GM19238 (cell line): ENCODE measurements around the gene FAM236B.
"Not testable (repeated sequence)": the region's sequence is repeated elsewhere in the genome, so short reads cannot be mapped to it uniquely, and the experiment has no call there.

ENCODE experiments used
- DNase-seq: peaks from one replicate; pipeline ENCODE4 v3.0.0; 2011; ENCODE audit warnings: low spot score; ENCODE audit not compliant: insufficient read length

Gene FAM236B

DNA sequence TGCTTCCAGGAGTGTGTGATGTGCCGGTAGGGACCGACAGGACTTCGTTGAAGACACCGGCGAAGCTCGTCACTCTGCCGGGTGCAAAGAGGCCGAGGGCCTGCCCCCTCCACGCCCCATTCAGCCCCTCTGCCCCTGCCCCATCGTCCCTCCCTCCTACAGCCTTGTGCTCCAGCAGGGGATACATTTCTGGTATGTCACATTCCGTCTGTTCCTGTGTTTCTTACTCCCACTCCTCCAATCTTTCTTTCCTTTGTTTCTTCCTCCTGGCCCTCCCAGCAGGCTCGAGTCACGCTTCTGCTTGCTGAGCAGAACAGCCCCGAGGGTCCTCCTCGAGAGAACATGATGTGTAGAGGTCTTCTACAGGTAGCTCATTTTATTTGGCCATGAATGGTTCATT, at the start of gene FAM236B:
FAM236B (minus strand) TSS at position 101 of the 400 bp plus-strand sequence; CDS start at position 1, 100 bp downstream.
- DNase-seq, result not testable (repeated sequence)

DNA sequence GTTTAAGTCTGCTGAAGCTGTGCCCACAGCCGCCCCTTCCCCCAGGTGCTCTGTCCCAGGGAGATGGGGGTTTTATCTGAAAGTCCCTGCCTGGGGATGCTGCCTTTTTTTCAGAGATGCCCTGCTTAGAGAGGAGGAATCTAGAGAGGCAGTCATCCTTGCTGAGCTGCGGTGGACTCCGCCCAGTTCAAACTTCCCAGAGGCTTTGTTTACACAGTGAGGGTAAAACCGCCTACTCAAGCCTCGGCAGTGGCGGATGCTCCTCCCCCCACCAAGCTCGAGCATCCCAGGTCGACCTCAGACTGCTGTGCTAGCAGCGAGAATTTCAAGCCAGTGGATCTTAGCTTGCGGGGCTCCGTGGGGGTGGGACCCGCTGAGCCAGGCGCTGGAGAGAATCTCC, 48.2 kb upstream of the FAM236B start:
- DNase-seq, result not testable (repeated sequence)

DNA sequence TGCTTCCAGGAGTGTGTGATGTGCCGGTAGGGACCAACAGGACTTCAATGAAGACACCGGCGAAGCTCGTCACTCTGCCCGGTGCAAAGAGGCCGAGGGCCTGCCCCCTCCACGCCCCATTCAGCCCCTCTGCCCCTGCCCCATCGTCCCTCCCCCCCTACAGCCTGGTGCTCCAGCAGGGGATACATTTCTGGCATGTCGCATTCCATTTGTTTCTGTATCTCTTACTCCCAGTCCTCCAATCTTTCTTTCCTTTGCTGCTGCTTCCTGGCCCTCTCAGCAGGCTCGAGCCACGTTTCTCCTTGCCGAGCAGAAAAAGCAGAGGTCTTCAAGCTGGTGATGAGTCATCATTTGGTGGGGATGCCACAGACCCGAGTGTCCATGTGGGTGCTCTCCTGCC, 25.6 kb upstream of the FAM236B start, which contains the start of gene FAM236D:
FAM236D (minus strand) TSS at position 101 of the 400 bp plus-strand sequence; CDS start at position 1, 100 bp downstream.
- DNase-seq, result not testable (repeated sequence)

- not testable (repeated sequence) for DNase-seq
These were observed 7.9 kb upstream of the FAM236B start for GRCh38 chrX:72790390-72790789.

GRCh38 chrX:72788142-72788541, 5.7 kb upstream of the FAM236B start:
- not testable (repeated sequence) for DNase-seq

DNA sequence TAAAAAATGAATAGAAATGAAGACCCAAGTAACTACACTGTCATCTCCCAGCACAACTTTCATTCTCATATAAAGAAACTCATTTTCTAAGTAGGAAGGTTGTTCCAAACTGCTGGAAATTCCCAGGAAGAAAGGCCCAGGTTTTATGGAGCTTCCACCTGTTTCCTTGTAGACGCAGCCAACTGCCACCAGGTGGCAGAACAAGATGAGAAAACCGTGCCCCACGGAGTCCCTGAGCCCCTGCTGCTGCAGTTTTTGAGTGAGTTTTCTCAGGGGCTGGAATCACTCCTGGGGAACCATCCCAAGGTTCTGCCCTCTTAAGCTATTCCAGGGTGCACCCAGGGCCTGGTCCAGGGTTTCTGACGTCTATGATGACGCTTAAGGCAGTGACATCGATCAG, 1.5 kb upstream of the FAM236B start:
- DNase-seq, result not testable (repeated sequence)

- DNase-seq, result not testable (repeated sequence)
These were observed 991 bp upstream of the FAM236B start for GRCh38 chrX:72783365-72783936.

DNA sequence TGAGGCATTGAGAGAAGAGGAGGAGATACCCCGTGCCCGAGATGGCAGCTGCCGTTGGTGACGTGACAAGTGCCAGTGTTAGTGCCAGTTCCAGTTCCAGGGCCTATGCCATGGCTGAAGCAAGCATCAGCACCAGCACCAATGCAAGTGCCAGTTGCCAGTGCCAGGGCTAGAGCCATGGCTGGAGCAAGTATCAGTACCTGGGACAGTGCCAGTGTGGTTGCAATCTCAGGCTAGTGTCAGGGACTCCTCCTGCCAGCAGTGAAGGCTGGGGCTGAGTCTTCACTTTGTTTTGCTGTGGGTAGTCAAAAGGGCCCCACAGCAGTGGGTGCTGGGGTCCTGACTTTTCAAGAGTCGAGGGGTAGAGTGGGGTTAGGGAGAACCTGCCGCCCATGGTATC, 4.3 kb downstream of the FAM236B start:
- not testable (repeated sequence) for DNase-seq

- DNase-seq, result not testable (repeated sequence)
These were observed 5.0 kb downstream of the FAM236B start for GRCh38 chrX:72777467-72777790.

- DNase-seq, result not testable (repeated sequence)
These were observed 5.6 kb downstream of the FAM236B start, which contains the start of gene DMRTC1B for GRCh38 chrX:72776653-72777466. DMRTC1B (plus strand) TSS chrX:72776890; CDS start chrX:72845136, 68,246 bp downstream.

- DNase-seq, result not testable (repeated sequence)
These were observed 22.0 kb downstream of the FAM236B start for GRCh38 chrX:72760454-72760853.

DNA sequence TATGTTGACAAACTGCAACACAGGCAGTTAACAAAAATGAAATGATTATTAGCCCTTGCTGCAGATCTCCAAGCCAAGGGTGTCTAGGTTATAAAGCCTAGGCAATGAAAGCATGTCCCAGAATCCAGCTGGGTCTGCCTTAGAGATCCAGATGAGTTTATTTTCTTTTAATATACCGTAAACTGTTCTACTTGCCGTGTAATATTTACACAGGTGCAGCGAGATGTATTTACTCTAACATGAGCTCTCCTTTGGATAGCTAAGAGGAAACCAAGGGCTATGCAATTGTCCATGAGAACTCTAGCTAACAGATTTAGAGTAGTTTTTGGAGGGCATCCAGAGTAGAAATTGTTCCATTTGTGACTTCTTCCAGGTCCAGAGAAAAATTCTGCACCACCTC, 33.9 kb downstream of the FAM236B start:
- DNase-seq, result not testable (repeated sequence)

GRCh38 chrX:72745546-72745945, 36.9 kb downstream of the FAM236B start:
- DNase-seq, result not testable (repeated sequence)

- no peak for DNase-seq
These were observed 46.9 kb downstream of the FAM236B start for GRCh38 chrX:72735561-72735960.

DNA sequence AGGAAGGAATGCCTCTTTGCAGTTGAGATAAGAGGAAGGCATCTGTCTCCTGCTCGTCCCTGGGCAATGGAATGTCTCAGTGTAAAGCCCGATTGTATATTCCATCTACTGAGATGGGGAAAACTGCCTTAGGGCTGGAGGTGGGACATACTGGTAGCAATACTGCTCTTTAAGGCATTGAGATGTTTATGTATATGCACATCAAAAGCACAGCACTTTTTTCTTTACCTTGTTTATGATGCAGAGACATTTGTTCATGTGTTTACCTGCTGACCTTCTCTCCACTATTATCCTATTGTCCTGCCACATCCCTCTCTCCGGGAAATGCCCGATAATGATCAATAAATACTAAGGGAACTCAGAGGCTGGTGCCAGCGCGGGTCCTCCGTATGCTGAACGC, 48.8 kb downstream of the FAM236B start:
- not testable (repeated sequence) for DNase-seq
